H1 (cell line): ENCODE results near the gene TBX15. TPM values are rescaled to one million over a fixed set of nuclear protein-coding genes. Genes with fewer than 3 reads are reported as not detected.

Experiments
- CTCF ChIA-PET: fragments of 300-600 bp; sonication (Branson Sonifier 250); formaldehyde crosslinking; loops from one replicate; lab custom pipeline; 2021; ENCODE audit not compliant: partially characterized antibody; lab: Charles Lee
- POLR2A ChIA-PET: fragments of 300-600 bp; sonication (Branson Sonifier 250); formaldehyde crosslinking; loops from one replicate; lab custom pipeline; 2021; ENCODE audit warnings: inconsistent platforms; ENCODE audit not compliant: partially characterized antibody; lab: Charles Lee
- DNase-seq, 2 experiments: peaks; one replicate each; pipeline versions ENCODE4 v3.0.0 to v3.0.0-alpha.2; 2010 to 2022; ENCODE audit warnings: low spot score in 2 of 2, low read depth in 1 of 2, mixed read lengths in 1 of 2
- FAIRE-seq: peaks from 2 replicates; lab custom pipeline; 2011; peaks lifted over from hg19 to GRCh38; lab: Jason Lieb, UNC
- H2AFZ ChIP-seq: 2 replicates; pipeline ENCODE4 v1.8.1; 2012; ENCODE audit warnings: low read length, inconsistent platforms
- H2AK5ac ChIP-seq: 2 replicates; pipeline ENCODE4 v1.6.1; 2013; ENCODE audit warnings: low read depth, low read length
- H2BK120ac ChIP-seq: replicated peaks from 2 replicates; pipeline ENCODE3; 2013; ENCODE audit warnings: low read depth, low read length, inconsistent platforms
- H2BK12ac ChIP-seq: 2 replicates; pipeline ENCODE4 v1.6.1; 2013; ENCODE audit warnings: low read depth, low read length
- H2BK15ac ChIP-seq: 2 replicates; pipeline ENCODE4 v1.6.1; 2013; ENCODE audit warnings: low read length
- H2BK20ac ChIP-seq: 2 replicates; pipeline ENCODE4 v1.6.1; 2013; ENCODE audit warnings: low read length
- H2BK5ac ChIP-seq: 2 replicates; pipeline ENCODE4 v1.6.1; 2013; ENCODE audit warnings: low read depth, low read length
- H3K14ac ChIP-seq: 2 replicates; pipeline ENCODE4 v1.6.1; 2013; ENCODE audit warnings: inconsistent platforms; ENCODE audit not compliant: insufficient read length
- H3K18ac ChIP-seq: 2 replicates; pipeline ENCODE4 v1.6.1; 2013; ENCODE audit warnings: low read length; ENCODE audit errors: extremely low read depth
- H3K23ac ChIP-seq: 2 replicates; pipeline ENCODE4 v1.6.1; 2013; ENCODE audit warnings: inconsistent platforms; ENCODE audit not compliant: insufficient read length
- H3K23me2 ChIP-seq: 2 replicates; pipeline ENCODE4 v1.6.1; 2013; ENCODE audit warnings: low read depth, low read length
- H3K27ac ChIP-seq: 2 replicates; pipeline ENCODE4 v1.6.1; 2011; ENCODE audit warnings: low read depth, low read length, inconsistent platforms
- H3K27me3 ChIP-seq, 4 experiments: replicated peaks in 1 of 4; 1 replicate in 1 of 4; 2 replicates in 3 of 4; pipeline versions ENCODE4 v1.6.1 to v1.8.1; 2011 to 2013; ENCODE audit warnings: low read length in 3 of 4, mild to moderate bottlenecking in 3 of 4, inconsistent platforms in 2 of 4, mixed read lengths in 2 of 4, moderate library complexity in 1 of 4; ENCODE audit not compliant: control insufficient read depth in 3 of 4, insufficient read depth in 3 of 4; ENCODE audit errors: extremely low read depth in 1 of 4
- H3K36me3 ChIP-seq, 4 experiments: 2 replicates each; pipeline versions ENCODE4 v1.6.1 to v1.8.1; 2011 to 2013; ENCODE audit warnings: mild to moderate bottlenecking in 4 of 4, low read length in 3 of 4, moderate library complexity in 2 of 4, control low read depth in 1 of 4, inconsistent platforms in 1 of 4; ENCODE audit not compliant: insufficient read depth in 4 of 4, control insufficient read depth in 2 of 4
- H3K4ac ChIP-seq: replicated peaks from 2 replicates; pipeline ENCODE3; 2013; ENCODE audit warnings: low read length, low read depth, mixed read lengths, inconsistent platforms; ENCODE audit not compliant: insufficient read length
- H3K4me1 ChIP-seq, 4 experiments: replicated peaks in 1 of 4; 1 replicate in 1 of 4; 2 replicates in 3 of 4; pipeline versions ENCODE4 v1.6.1 to v1.8.1; 2011 to 2013; ENCODE audit warnings: low read length in 3 of 4, inconsistent platforms in 2 of 4, mixed read lengths in 1 of 4; ENCODE audit not compliant: insufficient read depth in 4 of 4, control insufficient read depth in 3 of 4
- H3K4me2 ChIP-seq, 2 experiments: 2 replicates each; pipeline versions ENCODE4 v1.6.1 to v1.8.1; 2011 to 2013; ENCODE audit warnings: low read depth in 2 of 2, low read length in 2 of 2, control low read depth in 1 of 2, inconsistent platforms in 1 of 2, mild to moderate bottlenecking in 1 of 2; ENCODE audit not compliant: insufficient read depth in 1 of 2
- H3K4me3 ChIP-seq, 4 experiments: fragments of 200-600, 300-600 bp in 1 of 4; sonication (generic), shearing (Covaris generic), sonication (Bioruptor Twin) in 1 of 4; 2 replicates each; pipeline versions ENCODE4 v1.5.1 to v1.8.1; 2011 to 2016; ENCODE audit warnings: low read length in 4 of 4, low read depth in 3 of 4, control low read depth in 2 of 4, inconsistent platforms in 2 of 4, mild to moderate bottlenecking in 2 of 4, mixed read lengths in 1 of 4, moderate library complexity in 1 of 4; ENCODE audit not compliant: insufficient read depth in 2 of 4; ENCODE audit errors: extremely low read depth in 1 of 4
- H3K56ac ChIP-seq: replicated peaks from 2 replicates; pipeline ENCODE3; 2013; ENCODE audit warnings: low read depth, mild to moderate bottlenecking, mixed read lengths, low read length, inconsistent platforms; ENCODE audit not compliant: insufficient read length
- H3K79me1 ChIP-seq: 2 replicates; pipeline ENCODE4 v1.6.1; 2013; ENCODE audit warnings: low read depth, low read length, control low read depth
- H3K79me2 ChIP-seq, 2 experiments: 2 replicates each; pipeline versions ENCODE4 v1.6.1 to v1.8.1; 2012 to 2013; ENCODE audit warnings: low read length in 2 of 2, mild to moderate bottlenecking in 2 of 2, inconsistent platforms in 1 of 2; ENCODE audit not compliant: insufficient read depth in 2 of 2, control insufficient read depth in 1 of 2
- H3K9ac ChIP-seq, 4 experiments: replicated peaks in 1 of 4; 1 replicate in 1 of 4; 2 replicates in 3 of 4; pipeline versions ENCODE4 v1.6.1 to v1.8.1; 2011 to 2013; ENCODE audit warnings: low read depth in 3 of 4, low read length in 3 of 4, control low read depth in 2 of 4, mild to moderate bottlenecking in 2 of 4, moderate library complexity in 2 of 4, inconsistent platforms in 1 of 4; ENCODE audit errors: extremely low read depth in 1 of 4
- H3K9me3 ChIP-seq, 2 experiments: 2 replicates each; pipeline versions ENCODE4 v1.6.1 to v1.8.1; 2012 to 2013; ENCODE audit warnings: mild to moderate bottlenecking in 2 of 2, moderate library complexity in 2 of 2, control low read depth in 1 of 2, inconsistent platforms in 1 of 2, low read depth in 1 of 2, low read length in 1 of 2, mixed read lengths in 1 of 2; ENCODE audit not compliant: insufficient read depth in 2 of 2
- H4K20me1 ChIP-seq, 2 experiments: replicated peaks in 1 of 2; 2 replicates each; pipeline versions ENCODE3 to v1.8.1; 2011 to 2013; ENCODE audit warnings: inconsistent platforms in 2 of 2, low read length in 2 of 2, mild to moderate bottlenecking in 1 of 2; ENCODE audit not compliant: insufficient read depth in 2 of 2, control insufficient read depth in 1 of 2
- H4K5ac ChIP-seq: 2 replicates; pipeline ENCODE4 v1.6.1; 2013; ENCODE audit warnings: low read length, low read depth, mixed read lengths, inconsistent platforms; ENCODE audit not compliant: insufficient read length
- H4K8ac ChIP-seq: 2 replicates; pipeline ENCODE4 v1.8.0; 2013; ENCODE audit warnings: mild to moderate bottlenecking, moderate library complexity, low read length, inconsistent platforms; ENCODE audit not compliant: insufficient read depth; ENCODE audit errors: extremely low read depth
- H4K91ac ChIP-seq: replicated peaks from 2 replicates; pipeline ENCODE3; 2013; ENCODE audit warnings: low read length, mixed read lengths, inconsistent platforms; ENCODE audit not compliant: insufficient read length
- FOSL1 ChIP-seq: IDR thresholded peaks from 2 replicates; pipeline ENCODE4 v1.6.1; 2011; ENCODE audit warnings: mild to moderate bottlenecking, low read depth, low read length, moderate library complexity; ENCODE audit not compliant: insufficient read depth
- WGBS, 2 experiments: shearing (Covaris generic) in 1 of 2; methylation state at CpG; one replicate each; pipeline versions ENCODE4 v1.1.6 to v1.1.7; 2013 to 2015; ENCODE audit warnings: low lambda C conversion rate in 2 of 2, mixed read lengths in 2 of 2, inconsistent platforms in 1 of 2, low coverage in 1 of 2, missing lambda C conversion rate in 1 of 2; ENCODE audit not compliant: insufficient replicate concordance in 2 of 2, insufficient coverage in 1 of 2, insufficient read length in 1 of 2; ENCODE audit errors: extremely low coverage in 1 of 2, missing lambda C conversion rate in 1 of 2; 5-methylcytosine and 5-hydroxymethylcytosine counted together
- polyA plus RNA-seq, 7 experiments: library from polyadenylated mRNA; depleted of rRNA in 3 of 7; stranded (reverse) in 5 of 7; unstranded in 2 of 7; fragments of >200 nt in 5 of 7; fragments of 200-250 nt in 2 of 7; gene quantifications; 1 replicate in 5 of 7; 2 replicates in 1 of 7; 4 replicates in 1 of 7; pipeline versions ENCODE4 v1.2.1 to v1.2.3, GENCODE V29; 2011 to 2013; ENCODE audit warnings: missing spikeins in 2 of 7, mixed read lengths in 2 of 7
- total RNA-seq: library from RNA; stranded (reverse); fragmentation: NEBNext Ultra II Directional; extraction: Animal tissue kit (Norgen Biotek cat#: 25700); gene quantifications from 2 replicates; pipeline ENCODE4 v1.2.1, GENCODE V29; 2021

The TBX15 gene
- total and polyA plus RNA-seq, 2 of the 8 experiments (the other 6 are each of a cell fraction or from before 2014, with no cell fraction given) = 0.14 to 0.24 TPM

GRCh38 chr1:118931876-118932275 lies 56.3 kb downstream of the TBX15 start:
- no peak overlapping the region for H4K91ac ChIP-seq
- WGBS, 2 experiments = 86% methylated on average over 1 of the region's 1 CpG; no CpG with 5 or more reads in 1 of the 2 experiments

More at GRCh38 chr1:118931876-118932275, 56.3 kb downstream of the TBX15 start:
- Histone ChIP-seq H3K14ac (no peak overlapping the region), H2BK20ac (no peak overlapping the region), H3K23me2 (no peaks in the 10 kb centered on the region), H3K4me2 (no peak overlapping the region), H2BK5ac (no peak overlapping the region), H4K5ac (no peak overlapping the region), H2BK15ac (no peak overlapping the region), H3K4me1 (no peaks in the 10 kb centered on the region; a peak in 1 of 7 replicates), H2AK5ac (no peak overlapping the region), H2AFZ (no peak overlapping the region), H3K9ac (no peak overlapping the region), H2BK120ac (no peak overlapping the region), H3K18ac (no peak overlapping the region), H3K56ac (no peak overlapping the region), H3K4me3 (no peak overlapping the region), H4K8ac (no peak overlapping the region), H3K36me3 (no peaks in the 10 kb centered on the region), H3K23ac (no peak overlapping the region), H3K9me3 (no peaks in the 10 kb centered on the region), H3K27ac (no peak overlapping the region), H4K20me1 (no peaks in the 10 kb centered on the region), H2BK12ac (no peak overlapping the region; the same call in 1 of the 2 replicates), H3K79me2 (no peaks in the 10 kb centered on the region), H3K27me3 (no peaks in the 10 kb centered on the region), H3K79me1 (no peaks in the 10 kb centered on the region), H3K4ac (no peak overlapping the region)
- POLR2A ChIA-PET = no interaction called here
- DNase-seq (no peak), FAIRE-seq (no peak)
- no peak for TF ChIP-seq FOSL1
- CTCF ChIA-PET = interaction anchor here (0.6 to 0.9 kb wide), 2 partner anchors 24 to 837 kb away, joined by 3 to 4 read pairs; partner anchors contain the start of gene HMGCS2
